Measurements from ENCODE around the gene PCP2. TPM values are rescaled to one million over a fixed set of nuclear protein-coding genes. Genes with fewer than 3 reads are reported as not detected.

The PCP2 gene
- total and polyA plus RNA-seq, 2 of the 8 experiments (the other 6 are each of a cell fraction or from before 2014, with no cell fraction given) = not detected

GRCh38 chr19:7629347-7630054 is 4.0 kb downstream of the PCP2 start, which contains the start of the genes PET100 and XAB2 (continued):
- TF ChIP-seq CTBP2 (IDR thresholded peaks at IDR 0.05; ENCODE audit: borderline replicate concordance, insufficient read depth, insufficient read length, low read length) (no peak), E2F6 (IDR thresholded peaks at IDR 0.05) (no peak)
